ENCODE results near the gene ANK2.

- TF ChIP-seq CTCF (conservative IDR thresholded peaks at IDR 0.05; ENCODE audit: low read length) (no peak), EZH2phosphoT487 (IDR thresholded peaks at IDR 0.05; ENCODE audit: borderline replicate concordance, low read depth, low read length) (no peak)
Measured at GRCh38 chr4:113303315-113303714, 253.9 kb downstream of the ANK2 start.
